Activated naive CD4-positive, alpha-beta T cell treated with anti-CD3 and anti-CD28 coated beads, Interleukin-2, amount 50 U/mL, for 72 hours (primary cell): ENCODE data around the gene RNF26. TPM values are rescaled to one million over a fixed set of nuclear protein-coding genes. Genes with fewer than 3 reads are reported as not detected.

ENCODE experiments used
- ATAC-seq, 2 donors: fragments of 150-1000 bp; cut with Tn5 transposase; 2 replicates each; pipeline ENCODE4 v1.10.0; 2021; ENCODE audit warnings: mild to moderate bottlenecking in 2 of 2, moderate library complexity in 2 of 2
- DNase-seq, 2 donors: peaks; one replicate each; pipeline ENCODE4 v3.0.0; 2021 to 2022; ENCODE audit warnings: low spot score in 2 of 2
- H3K27ac Mint-ChIP-seq, 2 donors: one replicate each; pipeline ENCODE4 v1.8.0; 2022; ENCODE audit warnings: mild to moderate bottlenecking in 2 of 2, mixed read lengths in 2 of 2
- H3K36me3 Mint-ChIP-seq, 2 donors: one replicate each; pipeline ENCODE4 v1.8.0; 2022; ENCODE audit warnings: mixed read lengths in 2 of 2
- H3K9me3 Mint-ChIP-seq, 2 donors: one replicate each; pipeline ENCODE4 v1.8.0; 2022; ENCODE audit warnings: mixed read lengths in 2 of 2
- total RNA-seq, 2 donors: library from RNA; stranded (reverse); gene quantifications; one replicate each; pipeline ENCODE4 v1.2.3, GENCODE V29; 2022

Gene RNF26
- total RNA-seq: 10 to 100 TPM; 37.6 to 38.8 TPM

DNA sequence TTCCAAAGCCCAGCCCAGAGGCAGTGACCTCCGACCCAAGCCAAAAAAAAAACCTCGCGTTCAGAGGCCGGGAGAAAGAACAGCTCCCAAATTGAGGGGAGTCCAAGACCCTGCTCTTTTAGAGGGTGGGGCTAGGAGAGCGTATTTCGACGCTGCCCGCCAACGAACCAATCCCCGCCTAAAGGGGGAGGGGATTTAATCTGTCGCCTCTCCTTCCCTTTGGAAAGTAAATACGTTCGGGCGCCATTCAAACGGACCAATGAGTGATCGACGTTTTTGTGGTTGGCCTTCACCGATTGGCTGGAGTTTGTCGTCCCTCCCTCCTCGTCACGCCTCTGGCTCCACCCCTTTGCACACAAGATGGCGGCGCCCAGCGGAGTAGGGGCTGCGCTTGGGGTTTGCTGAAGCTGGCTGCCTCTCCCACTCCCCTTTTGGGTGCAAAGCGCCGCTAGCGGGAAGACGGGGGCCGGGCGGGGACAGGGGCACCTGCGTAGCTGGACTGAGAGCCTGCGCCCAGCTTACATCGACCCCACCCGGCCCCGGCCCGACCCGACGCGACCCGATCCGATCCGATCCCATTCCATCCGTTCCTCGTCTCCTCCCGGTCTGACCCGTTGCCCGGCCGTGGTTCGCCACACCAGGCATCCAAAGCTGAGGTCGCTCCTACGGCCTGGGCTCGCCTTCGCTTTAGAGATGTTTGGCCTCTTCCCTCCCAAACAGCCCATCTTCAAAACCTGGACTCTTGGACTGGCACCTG lies at the start of gene RNF26:
TSS of gene RNF26 (plus strand) at position 354 of the 757 bp plus-strand sequence. CDS start 596 bp downstream, outside the sequence.
- Mint-ChIP-seq H3K36me3 (peaks cover 8 to 16% of the 10 kb centered on the region in 2 donors), H3K9me3 (no peaks in the 10 kb centered on the region), H3K27ac (peak within 1 kb of the TSS; percentile 91 to 100)
- DNase-seq (peak; percentile 88 to 93), ATAC-seq (peak; percentile 95 to 96)

DNA sequence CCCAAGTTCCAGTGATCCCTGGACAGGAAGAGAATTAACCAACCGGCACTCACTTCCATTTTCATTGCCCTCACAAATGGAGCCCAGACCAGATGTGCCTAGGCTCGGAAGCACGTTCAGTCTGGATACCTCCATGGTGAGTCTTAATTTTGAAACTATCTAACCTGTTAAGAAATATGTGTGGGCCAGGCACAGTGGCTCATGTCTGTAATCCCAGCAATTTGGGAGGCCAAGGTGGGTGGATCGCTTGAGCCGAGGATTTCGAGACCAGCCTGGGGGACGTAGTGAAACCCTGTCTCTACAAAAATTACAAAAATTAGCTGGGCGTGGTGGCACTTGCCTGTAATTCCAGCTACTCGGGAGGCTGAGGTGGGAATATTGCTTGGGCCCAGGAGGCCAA lies 48.9 kb upstream of the RNF26 start:
- DNase-seq (no peak), ATAC-seq (no peak)
- H3K36me3 Mint-ChIP-seq: peaks cover 5 to 18% of the 10 kb centered on the region in 2 donors
- H3K27ac Mint-ChIP-seq: peak overlapping the region; percentile 59 to 89
- H3K9me3 Mint-ChIP-seq: no peaks in the 10 kb centered on the region

DNA sequence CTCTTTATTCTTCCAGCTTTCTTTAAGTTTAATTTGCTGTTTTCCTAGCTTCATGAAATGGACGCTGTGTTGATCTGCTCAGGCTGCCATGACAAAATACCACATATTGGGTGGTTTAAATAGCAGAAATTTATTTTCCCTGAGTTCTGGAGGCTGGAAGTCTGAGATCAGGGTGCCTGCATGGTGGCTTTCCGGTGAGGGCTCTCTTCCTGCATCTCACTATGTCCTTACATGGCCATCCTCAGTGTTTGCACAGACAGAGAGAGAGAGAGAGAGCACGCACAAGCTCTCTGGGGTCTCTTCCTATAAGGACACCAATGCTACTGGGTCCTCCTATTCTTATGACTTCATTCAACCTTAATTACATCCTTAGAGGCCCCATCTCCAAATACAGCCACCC lies 46.1 kb upstream of the RNF26 start:
- no peaks in the 10 kb centered on the region for H3K9me3 Mint-ChIP-seq
- DNase-seq: no peak
- no peak overlapping the region for H3K27ac Mint-ChIP-seq
- peaks cover 5 to 18% of the 10 kb centered on the region in 2 donors for H3K36me3 Mint-ChIP-seq
- ATAC-seq: no peak

DNA sequence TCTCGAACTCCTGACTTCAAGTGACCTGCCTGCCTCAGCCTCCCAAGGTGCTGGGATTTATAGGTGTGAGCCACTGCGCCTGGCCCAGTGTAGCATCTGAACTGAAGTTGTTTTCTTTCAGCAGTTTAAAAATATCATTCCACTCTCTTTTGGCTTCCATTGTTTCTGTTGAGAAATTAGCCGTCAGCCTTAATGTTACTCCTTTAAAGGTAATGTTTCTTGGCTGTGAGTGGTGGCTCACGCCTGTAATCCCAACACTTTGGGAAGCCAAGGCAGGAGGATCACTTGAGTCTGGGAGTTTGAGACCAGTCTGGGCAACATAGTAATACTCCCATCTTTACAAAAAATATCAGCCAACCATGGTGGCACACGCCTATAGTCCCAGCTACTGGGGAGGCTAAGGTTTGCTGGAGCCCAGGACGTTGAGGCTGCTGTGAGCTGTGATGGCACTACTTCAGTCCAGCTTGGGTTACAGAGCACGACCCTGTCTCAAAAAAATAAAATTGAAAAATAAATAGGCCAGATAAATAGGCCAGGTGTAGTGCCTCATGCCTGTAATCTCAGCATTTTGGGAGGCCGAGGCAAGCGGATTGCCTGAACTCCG lies 43.3 kb upstream of the RNF26 start:
- H3K27ac Mint-ChIP-seq: no peak overlapping the region
- peaks cover 0 to 11% of the 10 kb centered on the region in 2 donors for H3K36me3 Mint-ChIP-seq
- DNase-seq (no peak), ATAC-seq (no peak)
- H3K9me3 Mint-ChIP-seq: no peaks in the 10 kb centered on the region

DNA sequence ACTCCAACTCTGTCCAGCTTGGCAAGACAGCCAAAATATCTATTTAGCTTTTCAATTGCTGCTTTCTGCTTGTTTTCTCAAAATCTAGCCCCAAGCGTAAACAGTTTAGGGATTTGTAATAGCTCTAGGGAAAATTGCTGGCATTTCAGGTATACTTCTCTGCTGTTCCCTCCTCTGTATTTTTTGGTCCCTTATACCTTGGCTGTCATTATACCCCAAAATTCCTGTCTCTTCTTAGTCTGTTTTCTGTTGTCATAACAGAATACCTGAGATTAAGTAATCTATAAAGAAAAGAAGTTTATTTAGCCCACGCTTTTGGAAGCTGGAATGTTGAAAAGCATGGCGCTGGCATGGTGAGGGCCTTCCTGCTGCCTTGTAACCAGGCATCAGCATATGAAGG lies 40.9 kb upstream of the RNF26 start:
- no peak for ATAC-seq
- H3K27ac Mint-ChIP-seq: no peak overlapping the region
- H3K9me3 Mint-ChIP-seq: no peaks in the 10 kb centered on the region
- DNase-seq: no peak
- H3K36me3 Mint-ChIP-seq: peaks cover 4 to 5% of the 10 kb centered on the region in 2 donors

DNA sequence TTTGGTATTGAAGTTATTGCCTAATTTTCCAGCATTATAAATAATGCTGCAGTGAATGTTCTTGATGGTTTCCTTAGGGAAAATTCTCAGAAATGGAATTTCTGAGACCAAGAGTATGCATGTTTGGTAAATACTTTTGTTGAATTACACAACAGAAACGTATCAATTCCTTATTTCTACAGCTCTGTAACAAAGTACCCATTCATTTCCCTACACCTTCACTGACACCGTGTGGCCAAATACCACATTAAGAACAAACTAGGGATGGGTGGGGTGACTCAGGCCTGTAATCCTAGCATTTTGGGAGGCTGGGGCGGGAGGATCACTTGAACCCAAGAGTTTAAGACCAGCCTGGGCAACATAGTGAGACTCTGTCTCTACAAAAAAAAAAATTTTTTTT lies 39.1 kb upstream of the RNF26 start:
- no peak for DNase-seq
- peaks cover 4 to 5% of the 10 kb centered on the region in 2 donors for H3K36me3 Mint-ChIP-seq
- H3K9me3 Mint-ChIP-seq: no peaks in the 10 kb centered on the region
- H3K27ac Mint-ChIP-seq: no peak overlapping the region
- ATAC-seq: no peak

DNA sequence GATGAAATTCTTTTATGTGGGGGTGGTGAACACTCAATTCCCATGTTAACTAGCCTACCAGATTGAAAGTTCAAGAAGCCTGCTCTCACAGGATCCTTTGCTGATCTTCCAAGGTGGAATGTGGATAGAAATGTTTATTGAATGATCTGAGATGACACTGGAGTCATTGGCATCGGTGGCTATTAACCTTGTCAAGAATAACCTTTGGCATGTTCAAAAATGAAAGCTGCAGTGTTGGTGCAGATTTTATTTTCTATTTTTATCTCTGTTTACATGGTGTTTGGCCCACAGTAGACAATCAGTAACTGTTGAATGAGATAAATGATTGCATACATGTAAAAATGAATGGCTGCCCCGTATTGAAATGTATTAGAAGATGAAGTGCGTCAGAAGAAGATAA lies 36.4 kb upstream of the RNF26 start:
- ATAC-seq (no peak), DNase-seq (no peak)
- Mint-ChIP-seq H3K27ac (peak overlapping the region in 1 of 2 donors; percentile 25), H3K36me3 (peaks cover 4 to 11% of the 10 kb centered on the region in 2 donors), H3K9me3 (no peaks in the 10 kb centered on the region)

DNA sequence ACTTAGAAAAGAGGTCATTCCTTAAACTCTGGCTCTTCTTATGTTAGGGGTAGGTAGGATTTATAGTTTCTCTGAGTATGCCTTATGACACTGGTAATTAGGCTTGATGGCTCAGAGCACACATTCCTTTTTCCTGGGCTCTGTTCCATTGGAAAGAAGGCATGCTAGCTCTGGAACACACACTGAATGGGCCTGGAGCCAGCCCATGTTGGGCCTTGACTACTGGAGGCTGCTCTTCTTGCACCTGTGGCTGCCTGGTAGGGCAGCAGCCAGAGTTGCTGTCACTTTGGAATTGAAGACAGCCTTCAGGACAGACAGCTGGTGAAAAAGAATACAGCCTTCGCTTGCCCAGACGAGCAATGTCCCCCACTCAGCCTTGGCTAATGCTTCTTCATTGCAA lies 35.6 kb upstream of the RNF26 start:
- Mint-ChIP-seq H3K27ac (no peak overlapping the region), H3K9me3 (no peaks in the 10 kb centered on the region), H3K36me3 (peaks cover 11 to 19% of the 10 kb centered on the region in 2 donors)
- ATAC-seq: no peak
- DNase-seq: no peak

DNA sequence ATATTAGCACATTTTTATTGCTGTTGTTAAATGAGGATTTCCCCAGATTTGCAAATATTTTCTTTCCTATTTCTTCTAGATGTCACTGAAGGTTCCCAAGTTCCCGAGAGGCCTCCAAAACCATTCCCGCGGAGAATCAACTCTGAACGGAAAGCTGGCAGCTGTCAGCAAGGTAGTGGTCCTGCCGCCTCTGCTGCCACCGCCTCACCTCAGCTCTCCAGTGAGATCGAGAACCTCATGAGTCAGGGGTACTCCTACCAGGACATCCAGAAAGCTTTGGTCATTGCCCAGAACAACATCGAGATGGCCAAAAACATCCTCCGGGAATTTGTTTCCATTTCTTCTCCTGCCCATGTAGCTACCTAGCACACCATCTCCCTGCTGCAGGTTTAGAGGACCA lies 34.9 kb upstream of the RNF26 start:
- DNase-seq (no peak), ATAC-seq (no peak)
- Mint-ChIP-seq H3K9me3 (no peaks in the 10 kb centered on the region), H3K27ac (no peak overlapping the region), H3K36me3 (peaks cover 12 to 26% of the 10 kb centered on the region in 2 donors)

DNA sequence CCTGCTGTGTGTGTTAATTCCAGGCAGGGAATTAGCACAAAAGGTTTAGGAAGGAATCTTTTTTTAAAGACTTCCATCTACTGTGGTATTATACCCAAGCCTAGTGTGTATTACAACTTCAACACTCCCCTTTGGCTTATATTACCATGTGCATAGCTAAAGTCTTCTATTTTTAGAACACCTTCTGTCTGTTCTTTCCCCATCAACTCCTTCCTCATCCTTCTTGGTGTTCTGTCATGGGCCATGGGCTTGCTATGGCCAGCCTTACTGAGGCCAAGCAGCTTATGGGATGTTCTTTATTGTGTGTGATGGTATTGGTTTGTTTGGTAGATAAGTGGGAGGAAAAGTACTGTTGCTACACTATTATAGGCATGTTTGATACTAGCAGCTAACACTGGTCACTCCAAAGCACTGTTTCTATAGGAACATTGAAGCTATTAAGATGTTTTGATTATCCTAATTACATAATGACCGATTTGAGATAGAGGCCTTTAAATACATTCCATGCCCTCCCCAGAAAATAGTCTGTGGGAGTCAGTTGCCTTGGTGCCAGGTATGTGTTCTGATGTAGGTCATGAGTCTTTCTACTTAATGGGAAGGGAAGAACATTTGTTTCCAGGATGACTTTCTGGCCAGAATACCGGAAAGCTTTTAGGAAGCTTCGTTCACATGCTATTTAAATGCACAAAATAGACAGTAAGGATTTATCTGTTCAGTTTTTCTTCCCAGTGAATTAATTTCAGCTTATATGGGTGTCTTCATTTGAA lies 33.9 kb upstream of the RNF26 start:
- ATAC-seq (no peak), DNase-seq (no peak)
- Mint-ChIP-seq H3K9me3 (no peaks in the 10 kb centered on the region), H3K27ac (peak overlapping the region in 1 of 2 donors; percentile 72), H3K36me3 (peaks cover 18 to 33% of the 10 kb centered on the region in 2 donors)

DNA sequence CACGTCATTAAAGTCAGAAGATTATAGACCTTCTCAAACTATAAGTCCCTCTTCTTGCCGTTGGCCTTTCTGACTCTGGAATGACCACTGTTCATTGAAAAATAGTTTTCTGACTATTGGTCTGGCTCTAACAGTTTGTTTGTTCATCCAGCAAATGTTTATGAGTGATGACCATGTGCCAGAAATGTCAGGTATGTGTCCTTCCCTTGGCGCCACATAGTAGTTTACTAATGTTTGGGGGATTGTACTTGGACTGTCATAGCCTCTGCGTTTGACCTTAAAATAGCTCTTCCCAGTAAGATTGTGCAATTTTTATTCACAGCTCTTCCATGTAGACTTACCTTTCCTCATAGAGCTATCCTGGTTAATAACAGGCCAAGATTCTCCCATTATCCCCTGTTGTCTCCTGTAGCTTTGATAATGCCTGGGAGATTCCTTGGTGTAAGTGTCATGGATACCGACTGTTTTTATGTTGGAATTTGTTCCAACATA lies 31.1 kb upstream of the RNF26 start:
- no peak for ATAC-seq
- Mint-ChIP-seq H3K36me3 (peaks cover 14 to 29% of the 10 kb centered on the region in 2 donors), H3K9me3 (no peaks in the 10 kb centered on the region), H3K27ac (no peak overlapping the region)
- no peak for DNase-seq

DNA sequence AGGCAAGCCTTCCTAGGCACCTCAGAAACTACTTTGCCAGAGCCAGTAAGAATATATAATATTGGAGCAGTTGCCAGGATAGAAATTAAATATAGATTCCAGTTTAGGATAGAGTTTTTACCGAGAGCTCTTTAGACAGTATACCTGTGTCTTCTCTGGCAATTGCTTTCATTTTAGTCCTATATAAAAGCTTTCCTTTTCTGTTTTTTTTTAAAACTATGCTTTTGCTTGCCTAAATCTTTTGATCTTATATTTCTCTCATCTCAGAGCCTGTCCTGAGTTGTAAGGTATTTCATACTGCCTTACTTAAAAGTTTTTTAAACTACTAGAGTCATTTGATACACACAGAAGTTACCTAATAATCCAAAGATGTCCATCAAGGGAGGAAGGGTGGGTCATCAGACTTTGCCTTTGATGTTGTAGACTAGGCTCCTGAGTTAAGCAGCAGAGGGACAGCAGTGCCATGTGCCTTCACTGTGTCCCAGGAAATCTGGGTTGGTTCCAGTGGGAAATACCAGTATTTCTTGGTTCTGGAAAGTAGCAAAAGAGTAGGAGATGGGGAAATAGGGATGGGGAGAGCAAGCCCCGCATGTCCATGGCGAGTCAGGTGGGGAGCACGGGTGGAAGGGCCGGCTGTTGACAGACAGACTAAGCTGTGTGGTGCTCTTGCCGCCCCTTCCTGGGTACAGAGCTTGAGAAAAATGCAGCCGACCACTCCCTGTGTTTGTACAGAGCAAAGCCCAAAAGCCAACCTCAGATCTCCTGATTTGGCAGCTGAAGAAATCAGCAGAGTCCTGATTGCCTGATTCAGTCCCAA lies 28.6 kb upstream of the RNF26 start:
- Mint-ChIP-seq H3K9me3 (no peaks in the 10 kb centered on the region), H3K27ac (peak overlapping the region; percentile 87 to 97), H3K36me3 (peaks cover 14 to 29% of the 10 kb centered on the region in 2 donors)
- no peak for ATAC-seq
- DNase-seq: no peak

DNA sequence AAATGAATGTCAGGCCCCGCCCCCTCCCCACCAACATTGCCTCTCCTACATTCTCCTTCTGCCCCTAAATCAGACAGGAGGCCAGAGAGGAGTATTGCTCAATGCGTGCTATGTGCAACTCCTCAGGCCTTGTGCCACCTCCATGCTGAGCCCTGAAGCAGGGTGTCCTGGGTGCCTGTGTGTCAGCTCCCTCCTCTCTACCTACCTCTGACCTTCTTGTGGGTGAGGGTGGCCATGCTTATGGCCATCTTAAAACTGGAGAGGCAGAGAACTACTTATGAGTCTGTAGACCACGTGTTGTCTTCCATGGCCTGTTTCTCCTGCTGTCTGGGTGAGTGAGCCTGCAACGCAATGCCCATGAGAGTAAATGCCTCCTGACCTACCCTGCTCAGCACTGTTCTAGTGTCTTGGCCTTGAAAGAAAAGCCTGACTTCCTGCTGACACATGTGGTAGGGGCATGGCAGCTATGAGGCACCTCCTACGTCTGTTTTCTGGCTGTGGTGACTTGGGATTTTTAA lies 27.9 kb upstream of the RNF26 start:
- no peaks in the 10 kb centered on the region for H3K9me3 Mint-ChIP-seq
- peak in 1 of 2 donors; percentile 16 for DNase-seq
- peak overlapping the region; percentile 87 to 97 for H3K27ac Mint-ChIP-seq

DNA sequence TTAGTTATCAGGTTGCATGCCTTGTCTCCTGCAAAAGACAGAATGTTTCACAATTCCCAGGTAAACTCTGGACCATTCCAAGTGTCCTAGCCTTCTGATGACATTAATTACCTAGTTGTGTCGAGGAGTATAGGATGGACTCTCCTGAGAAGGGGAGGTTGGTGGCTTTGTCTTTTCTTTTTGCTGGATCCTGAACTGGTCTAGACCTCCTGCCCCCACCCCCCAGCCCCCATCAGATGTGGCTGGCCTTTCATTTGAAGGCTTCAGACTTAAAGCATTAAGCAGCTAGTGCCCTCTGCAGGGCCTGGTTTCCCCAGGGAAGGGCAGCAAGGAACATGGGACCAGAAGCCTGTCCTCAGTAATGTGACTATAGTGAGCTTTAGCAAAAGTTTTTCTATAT lies 27.1 kb upstream of the RNF26 start:
- no peak for DNase-seq
- Mint-ChIP-seq H3K36me3 (peaks cover 14 to 29% of the 10 kb centered on the region in 2 donors), H3K9me3 (no peaks in the 10 kb centered on the region)

More for the DNA sequence above, 27.9 kb upstream of the RNF26 start:
- peak; percentile 86 to 91 for ATAC-seq
- H3K36me3 Mint-ChIP-seq: peaks cover 14 to 29% of the 10 kb centered on the region in 2 donors

DNA sequence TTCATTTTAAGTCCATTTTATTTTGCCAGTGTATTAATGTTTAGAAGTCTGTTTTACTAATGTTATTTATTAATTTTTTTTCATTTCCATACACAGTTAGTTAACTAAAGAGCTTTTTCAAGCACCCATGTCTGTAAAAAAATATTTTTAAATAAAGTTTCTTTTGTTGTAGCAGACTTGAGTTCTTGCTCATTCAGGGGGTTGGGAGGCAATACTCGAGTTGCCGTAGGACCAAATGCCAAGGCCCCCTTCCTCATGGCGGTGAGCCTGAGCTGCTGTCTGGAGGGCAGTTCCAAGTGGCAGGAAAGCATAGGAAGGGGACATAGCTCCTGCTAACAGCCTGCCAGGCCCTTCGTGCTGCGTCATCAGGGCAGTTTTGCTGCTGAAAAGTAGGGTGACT lies 26.4 kb upstream of the RNF26 start:
- DNase-seq: no peak
- Mint-ChIP-seq H3K27ac (no peak overlapping the region), H3K36me3 (peaks cover 14 to 22% of the 10 kb centered on the region in 2 donors), H3K9me3 (no peaks in the 10 kb centered on the region)
- ATAC-seq: no peak

More for the DNA sequence above, 27.1 kb upstream of the RNF26 start:
- H3K27ac Mint-ChIP-seq: peak overlapping the region in 1 of 2 donors; percentile 87
- ATAC-seq: no peak

DNA sequence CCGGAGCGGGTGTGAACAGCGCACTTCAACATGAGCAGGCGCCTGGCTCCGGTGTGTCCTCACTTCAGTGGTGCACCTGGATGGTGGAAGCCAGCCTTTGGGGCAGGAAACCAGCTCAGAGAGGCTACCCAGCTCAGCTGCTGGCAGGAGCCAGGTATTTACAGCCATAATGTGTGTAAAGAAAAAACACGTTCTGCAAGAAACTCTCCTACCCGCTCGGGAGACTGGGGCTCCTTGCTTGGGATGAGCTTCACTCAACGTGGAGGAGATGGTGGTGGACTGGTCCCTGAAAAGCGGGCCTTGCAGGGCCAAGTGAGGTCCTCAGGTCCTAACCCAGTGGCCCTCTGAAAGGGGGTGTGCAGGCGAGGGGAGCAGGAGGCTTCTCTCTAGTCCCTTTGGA lies 24.9 kb upstream of the RNF26 start:
- DNase-seq (no peak), ATAC-seq (no peak)
- H3K36me3 Mint-ChIP-seq: peaks cover 6 to 8% of the 10 kb centered on the region in 2 donors
- peak overlapping the region; percentile 8 to 65 for H3K27ac Mint-ChIP-seq
- H3K9me3 Mint-ChIP-seq: no peaks in the 10 kb centered on the region
